CD1c-positive myeloid dendritic cell (primary cell): ENCODE results near the gene GRAMD2B.
"Not testable (repeated sequence)": the region's sequence is repeated elsewhere in the genome, so short reads cannot be mapped to it uniquely, and the experiment has no call there.

Source experiments
- DNase-seq: peaks from one replicate; pipeline ENCODE4 v3.0.0-alpha.2; 2016; ENCODE audit errors: extremely low spot score

GRAMD2B gene

DNA sequence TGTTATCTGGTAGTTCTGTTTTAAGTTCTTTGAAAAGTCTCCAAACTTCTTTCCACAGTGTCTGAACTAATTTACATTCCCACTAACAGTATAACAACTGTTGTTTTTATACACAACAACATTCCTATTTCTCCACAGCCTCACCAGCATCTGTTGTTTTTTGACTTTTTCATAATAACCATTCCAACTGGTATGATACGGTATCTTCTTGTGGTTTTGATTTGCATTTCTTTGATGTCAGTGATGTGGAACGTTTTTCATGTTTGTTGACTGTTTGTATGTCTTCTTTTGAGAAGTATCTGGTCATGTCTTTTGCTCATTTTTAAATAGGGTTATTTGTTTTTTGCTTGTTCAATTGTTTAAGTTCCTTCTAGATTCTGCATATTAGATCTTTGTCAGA, 12.6 kb upstream of the GRAMD2B start:
- DNase-seq: no peak

DNA sequence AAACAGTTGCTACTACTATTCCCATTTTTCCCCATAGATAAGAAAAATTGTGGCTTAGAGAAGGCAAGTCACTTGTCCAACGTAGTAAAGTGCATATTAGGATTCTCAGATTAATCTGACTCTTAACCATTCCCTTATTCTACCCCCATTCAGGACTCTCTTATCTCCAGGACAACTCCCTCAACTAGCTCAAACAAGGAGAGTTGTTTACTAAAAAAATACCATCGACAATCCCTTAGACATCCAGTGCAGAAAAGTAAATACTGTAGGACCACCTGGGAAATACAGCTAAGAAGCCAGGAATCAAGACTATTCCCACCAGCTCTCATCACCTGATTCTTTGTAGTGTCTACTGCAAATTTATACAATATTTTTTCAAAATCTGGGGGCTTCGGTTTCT, 9.4 kb upstream of the GRAMD2B start:
- DNase-seq: no peak

DNA sequence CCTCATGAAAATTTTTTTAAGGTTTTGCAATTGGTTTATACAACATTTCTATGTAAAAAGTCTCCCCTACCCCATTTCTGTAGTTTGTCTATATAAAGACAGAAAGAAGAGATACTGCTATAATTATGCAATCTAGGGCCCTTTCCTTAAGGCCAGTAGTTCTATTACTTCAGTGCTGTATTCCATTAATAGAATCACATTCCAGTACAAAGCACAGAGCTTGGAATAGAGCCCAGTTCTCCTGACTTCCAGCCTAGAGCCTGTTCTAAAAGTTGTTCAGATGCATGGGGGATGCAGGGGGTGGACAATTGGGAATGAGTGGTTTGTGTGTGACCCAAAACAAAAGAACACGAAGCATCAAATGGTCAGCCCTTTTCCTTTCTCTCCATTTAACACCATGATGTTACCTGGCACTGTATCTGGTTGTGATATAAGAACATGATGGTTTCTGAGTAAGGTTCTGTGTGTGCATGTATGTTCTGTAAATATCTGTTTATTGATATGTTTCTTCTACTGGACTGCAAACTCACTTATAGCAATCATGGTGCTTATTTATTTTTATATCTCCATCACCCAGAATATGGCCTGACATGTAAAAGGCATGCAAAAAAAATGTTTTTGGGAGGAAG, 8.2 kb upstream of the GRAMD2B start:
- no peak for DNase-seq

DNA sequence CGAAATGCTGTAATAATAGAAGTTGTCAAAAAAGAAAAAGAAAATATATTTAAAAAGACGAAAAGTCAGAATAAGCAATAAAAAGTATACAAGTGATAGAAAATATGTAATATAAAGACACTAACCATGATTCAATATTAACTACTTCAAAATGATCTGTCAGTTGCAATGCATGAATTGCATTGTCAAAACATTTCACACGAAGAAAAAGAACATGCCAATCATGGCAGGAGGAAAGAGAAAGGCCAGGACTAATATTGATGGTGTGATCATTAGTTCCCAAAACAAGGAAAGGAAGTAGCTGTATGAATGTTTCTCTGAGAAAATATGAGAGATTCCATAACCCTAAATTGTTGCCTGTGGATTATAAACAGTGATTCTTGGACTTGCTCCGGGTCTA, 7.4 kb upstream of the GRAMD2B start:
- no peak for DNase-seq

DNA sequence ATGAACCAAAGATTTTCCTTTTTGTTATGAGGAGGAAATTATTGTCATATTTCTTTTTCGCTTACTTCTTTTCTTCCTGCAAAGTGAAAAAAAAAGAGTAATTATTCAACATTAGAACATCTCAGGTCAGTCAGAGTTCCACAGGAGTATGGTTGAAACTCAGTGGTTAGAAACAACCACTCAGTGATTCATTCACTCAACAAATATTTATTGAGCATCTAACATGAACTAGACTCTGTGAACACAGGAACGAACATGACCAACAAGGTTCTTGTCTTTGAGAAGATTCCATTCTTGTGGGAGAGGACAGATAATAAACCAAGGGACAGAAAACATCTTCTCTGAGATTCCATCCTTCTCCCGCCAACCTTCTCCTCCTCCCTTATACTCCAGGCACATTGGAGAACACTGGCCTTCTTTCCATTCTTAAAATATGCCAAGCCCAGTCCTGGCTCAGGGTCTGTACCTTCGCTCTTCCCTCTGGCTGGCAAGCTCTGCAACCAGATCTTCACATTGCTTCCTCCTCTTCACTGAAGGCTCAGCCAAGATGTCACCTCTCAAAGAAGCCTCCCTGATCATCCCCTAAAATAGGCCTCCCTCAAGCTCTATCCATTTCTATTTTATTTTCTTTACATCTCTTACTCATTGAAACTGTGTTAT, 6.8 kb upstream of the GRAMD2B start:
- no peak for DNase-seq

DNA sequence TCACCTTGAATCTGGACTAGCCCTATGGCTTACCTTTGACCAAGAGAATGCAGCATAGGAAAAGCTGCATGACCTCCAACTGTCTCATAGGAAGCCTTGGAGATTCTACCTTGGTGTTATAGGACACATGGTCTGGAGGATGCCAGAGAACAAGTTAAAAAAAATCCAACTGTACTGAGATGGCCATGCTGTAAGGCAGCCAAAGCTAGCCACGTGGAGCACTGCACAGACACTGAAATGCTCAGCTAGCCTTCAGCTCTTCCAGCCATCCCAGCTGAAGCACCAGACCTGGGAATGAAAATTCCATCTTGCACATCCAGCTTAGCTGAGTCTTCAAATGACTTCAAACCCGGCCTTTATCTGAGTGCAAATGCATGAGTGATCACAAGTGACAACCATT, 6.0 kb upstream of the GRAMD2B start:
- DNase-seq: no peak

DNA sequence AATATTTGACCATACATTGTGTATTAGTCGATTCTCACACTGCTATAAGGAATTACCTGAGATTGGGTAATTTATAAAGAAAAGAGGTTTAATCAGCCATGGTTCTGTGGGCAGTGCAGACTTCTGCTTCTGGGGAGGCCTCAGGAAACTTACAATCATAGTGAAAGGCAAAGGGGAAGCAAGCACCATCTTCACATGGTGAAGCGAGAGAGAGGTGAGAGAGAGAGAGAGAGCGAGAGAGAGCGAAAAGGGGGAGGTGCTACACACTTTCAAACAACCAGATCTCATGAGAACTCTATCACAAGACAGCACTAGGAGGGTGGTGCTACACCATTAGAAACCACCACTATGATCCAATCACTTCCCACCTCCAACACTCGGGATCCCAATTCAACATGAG, 4.1 kb upstream of the GRAMD2B start:
- peak; percentile 24 for DNase-seq

DNA sequence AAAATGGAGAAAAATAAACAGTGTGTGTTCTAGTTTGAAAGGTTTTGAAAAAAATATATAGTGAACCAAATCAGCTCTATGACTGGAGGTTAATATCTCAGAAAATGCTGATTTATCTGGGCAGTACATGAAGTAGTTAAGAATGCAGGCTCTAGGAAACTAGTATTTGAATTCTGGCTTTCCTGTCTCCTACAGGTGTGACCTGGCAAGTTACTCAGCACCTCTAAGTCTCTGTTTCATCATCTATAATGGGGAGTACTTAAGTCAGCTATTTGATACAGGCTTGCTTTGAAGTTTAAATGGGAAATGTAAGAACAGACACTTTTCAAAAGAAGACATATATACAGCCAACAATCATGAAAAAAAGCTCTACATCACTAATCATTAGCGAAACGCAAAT, 5.2 kb downstream of the GRAMD2B start:
- DNase-seq: no peak

DNA sequence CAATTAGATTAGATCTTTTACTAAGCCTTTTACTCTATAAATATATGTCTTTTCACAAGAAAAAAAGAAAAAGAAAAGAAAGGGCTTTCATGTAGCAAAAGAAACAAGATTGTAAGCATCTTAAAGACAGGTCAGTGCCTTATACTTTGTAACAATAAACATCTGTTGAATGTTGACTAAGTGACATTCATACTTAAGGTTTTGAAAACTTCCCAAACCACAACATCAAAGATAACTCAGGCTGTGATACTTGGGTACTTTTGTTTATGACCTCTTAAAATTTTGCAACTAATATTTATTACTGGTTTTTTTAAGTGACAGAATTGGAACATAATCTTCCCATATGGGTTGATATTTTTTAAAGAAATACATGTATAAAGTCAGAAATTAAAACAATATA, 7.4 kb downstream of the GRAMD2B start:
- no peak for DNase-seq

DNA sequence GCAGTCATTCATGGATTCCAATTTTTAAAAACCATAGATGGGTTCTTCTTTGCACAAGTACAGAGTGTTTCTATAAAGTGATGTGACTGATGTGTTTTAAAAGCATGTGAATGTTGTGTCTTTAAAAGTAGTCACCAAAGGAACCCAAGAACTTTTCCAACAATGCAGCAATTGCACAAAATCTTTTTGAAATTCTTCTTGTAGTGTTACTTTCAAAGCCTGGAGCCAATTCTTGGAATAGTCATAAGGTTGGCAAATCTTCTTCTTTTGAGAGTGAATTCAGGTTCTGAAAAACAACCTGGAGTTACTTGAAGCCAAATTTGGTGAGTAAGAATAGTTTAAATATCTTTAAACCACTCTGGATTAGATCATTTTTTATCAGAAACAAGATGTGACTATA, 10.5 kb downstream of the GRAMD2B start:
- DNase-seq: no peak

DNA sequence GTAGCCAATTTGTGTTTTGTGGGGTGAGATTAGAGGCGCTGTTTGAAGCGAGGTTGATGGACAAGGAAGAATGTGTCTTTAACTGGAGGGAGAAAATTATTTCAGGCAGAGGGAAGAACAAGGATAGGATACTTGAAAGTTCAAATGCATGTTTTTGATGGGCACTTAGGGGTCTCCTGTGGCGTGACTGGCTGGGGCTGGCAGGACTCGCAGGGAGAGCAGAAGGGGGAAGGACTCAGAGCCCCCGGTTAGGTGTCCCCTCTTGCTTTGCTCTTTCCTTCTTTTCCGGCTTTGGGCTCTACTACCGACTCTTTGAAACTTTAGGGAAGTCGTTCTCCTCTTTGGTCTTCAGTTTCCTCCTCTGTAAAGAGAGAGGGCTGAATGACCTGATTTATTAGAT, 12.1 kb downstream of the GRAMD2B start:
- no peak for DNase-seq

DNA sequence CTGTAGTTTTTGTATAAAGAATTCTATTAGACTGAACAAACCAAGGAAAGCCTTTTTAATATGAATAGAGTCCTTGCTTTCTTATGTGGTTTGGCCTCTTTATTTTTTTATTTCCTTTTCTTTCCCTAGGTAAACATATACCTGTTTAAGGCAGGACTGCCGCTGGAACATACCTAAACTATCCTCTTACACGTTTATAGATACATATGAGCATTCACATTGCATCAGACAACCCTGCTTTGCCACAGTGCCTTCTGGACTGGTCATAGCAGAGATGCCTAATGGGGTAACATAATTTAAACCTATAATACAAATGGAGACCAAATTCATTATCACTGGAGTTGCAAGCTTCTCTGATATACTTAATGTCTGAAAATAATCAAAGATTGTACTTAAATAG, 12.5 kb downstream of the GRAMD2B start:
- no peak for DNase-seq

DNA sequence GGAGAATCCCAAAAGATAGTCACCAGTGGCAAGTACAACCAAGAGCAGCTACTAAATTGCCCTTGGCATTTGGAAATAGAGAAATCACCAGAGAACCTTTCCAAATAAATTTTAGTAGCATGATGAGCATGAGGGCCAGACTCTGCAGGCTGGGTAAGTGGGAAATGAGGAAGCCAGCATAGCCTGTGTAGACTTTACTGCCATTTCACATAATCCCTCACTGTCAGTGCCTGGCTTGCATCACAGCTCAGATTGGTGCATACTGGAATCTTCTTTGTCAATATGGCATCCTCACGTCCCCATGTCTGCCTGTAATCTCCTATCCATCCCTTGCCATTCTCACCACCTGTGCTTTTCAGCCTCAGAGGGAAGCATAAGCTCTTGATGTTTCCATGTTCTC, 14.5 kb downstream of the GRAMD2B start:
- DNase-seq: no peak

DNA sequence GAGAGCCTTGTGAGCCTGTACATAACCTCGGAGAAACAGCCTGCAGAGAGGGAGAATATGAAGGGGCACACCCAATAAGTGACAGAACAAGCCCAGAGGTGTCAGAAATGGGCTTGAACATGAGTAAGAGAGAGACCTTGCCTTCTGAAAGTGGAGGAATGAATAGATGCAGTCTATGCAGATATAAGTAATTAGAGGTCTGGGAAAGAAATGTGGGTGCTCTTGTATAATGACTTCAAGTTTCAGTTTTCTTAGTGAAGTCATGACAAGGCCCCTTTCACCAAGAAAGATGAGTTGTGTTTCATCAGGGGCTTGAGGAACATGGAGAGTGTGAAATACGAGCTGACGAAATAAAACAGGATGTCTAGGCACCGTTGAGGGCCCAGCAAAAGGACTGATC, 15.1 kb downstream of the GRAMD2B start:
- no peak for DNase-seq

DNA sequence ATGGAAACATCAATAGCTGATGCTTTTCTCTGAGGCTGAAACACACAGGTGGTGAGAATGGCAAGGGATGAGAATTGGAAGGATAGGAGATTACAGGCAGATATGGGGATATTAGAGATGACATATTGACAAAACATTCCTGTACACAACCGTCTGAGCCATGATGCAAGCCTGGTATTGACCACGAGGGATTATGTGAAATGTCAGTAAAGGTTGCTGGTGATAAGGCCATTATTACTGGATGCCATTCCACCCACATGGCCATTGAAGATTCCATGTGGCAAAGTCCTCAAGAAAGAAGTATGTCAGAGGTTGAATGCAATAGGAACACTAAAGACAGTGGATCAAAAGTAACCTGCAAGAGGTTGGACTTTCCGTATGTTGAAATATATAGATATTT, 15.7 kb downstream of the GRAMD2B start:
- DNase-seq: no peak

DNA sequence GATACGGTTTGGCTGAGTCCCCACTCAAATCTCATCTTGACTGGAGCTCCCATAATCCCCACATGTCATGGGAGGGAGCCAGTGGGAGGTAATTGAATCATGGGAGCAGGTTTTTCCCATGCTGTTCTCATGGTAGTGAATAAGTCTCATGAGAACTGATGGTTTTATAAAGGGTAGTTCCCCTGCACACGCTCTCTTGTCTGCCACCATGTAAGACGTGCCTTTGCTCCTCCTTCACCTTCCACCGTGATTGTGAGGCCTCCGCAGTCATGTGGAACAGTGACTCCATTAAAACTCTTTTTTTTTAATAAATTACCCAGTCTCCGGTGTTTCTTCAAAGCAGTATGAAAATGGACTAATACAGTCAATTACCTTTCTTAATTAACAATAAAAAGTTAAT, 16.5 kb downstream of the GRAMD2B start:
- not testable (repeated sequence) for DNase-seq

DNA sequence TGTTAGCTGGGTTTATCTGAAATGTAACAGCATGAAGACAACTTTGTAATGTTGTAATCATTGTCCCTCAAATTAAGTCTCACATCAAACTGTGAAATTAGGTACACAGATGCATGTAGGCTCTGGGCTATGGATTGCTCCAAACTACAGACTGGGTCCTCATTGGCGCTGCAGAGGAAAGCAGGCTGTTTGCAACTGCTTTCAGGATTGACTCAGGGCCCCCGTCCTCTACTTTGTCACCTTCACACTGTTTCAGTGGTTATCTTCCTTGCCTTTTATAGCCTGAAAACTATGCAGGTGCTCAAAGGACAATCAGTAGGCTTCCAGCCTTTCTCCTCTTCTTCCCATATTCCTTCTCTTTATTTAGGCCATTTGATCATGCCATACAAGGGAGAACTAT, 18.0 kb downstream of the GRAMD2B start:
- DNase-seq: no peak

DNA sequence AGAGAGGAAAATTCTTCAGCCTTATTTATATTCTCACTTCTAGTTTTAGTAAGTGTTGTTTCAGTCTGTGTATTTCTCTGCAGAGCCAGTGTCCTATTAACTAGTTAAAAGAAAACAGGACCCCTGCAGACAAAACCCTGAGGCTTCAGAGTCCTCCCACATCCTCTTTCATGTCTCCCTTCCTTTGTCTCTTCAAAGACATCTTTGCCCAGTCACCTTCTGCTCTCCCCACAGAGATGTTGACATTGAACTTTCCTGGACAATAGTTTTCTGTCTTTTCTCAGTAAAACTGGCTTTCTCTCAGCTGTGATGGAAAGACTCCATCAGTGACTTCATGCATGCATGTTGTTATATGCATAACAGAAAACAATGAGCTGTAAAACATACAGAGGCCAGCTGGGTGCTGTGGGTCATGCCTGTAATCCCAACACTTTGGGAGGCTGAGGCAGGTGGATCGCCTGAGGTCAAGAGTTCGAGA, 20.2 kb downstream of the GRAMD2B start:
- DNase-seq: no peak

DNA sequence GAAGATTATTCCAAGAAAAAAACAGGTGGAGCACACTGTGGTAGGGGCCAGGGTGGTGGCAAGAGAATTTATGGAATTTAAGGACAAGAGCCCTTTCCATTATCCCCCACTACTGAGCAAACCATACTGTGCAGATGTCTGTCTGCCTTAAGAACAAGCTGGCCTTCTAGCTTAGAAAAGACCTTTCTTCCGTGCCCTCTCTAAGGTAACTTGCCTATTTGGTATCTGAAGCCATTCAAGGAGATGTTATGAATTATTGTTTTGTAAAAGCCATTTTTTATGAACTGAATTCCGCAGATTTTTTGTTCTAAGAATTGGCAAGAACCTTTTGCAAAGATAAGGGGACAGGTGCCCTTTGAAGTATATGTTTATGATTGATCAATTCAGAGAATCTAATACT, 20.9 kb downstream of the GRAMD2B start:
- no peak for DNase-seq

DNA sequence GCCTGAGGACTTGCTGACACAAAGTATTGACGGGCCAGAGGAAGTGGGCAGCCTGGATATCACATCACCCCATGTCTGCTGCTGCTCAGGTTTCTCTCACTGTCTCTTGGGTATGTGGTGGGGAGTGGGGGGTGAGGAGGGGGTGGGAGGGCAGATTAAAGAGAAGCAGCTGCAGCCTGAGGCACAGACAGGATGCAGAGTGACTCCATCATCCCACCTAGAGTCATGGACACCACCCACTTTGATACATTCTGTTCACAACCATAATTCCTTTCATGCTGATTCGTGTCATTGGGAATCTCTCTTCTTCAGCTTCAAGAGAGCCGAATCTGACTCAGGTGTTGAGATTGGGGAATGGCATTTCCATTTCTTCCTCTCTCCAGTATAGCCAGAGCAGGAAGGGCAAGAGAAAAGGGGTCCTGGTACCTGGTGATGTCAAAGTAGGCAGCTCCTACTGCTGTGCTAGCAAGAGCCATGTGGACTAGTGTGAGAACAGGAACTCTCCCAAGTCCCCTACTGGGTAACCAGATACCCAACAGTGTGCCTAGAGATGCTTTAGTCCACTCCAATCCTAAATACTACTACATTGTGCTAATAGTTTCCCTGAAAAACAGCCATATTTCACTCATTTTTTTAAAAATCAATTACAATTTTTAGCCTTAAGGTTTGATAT, 22.4 kb downstream of the GRAMD2B start:
- no peak for DNase-seq

DNA sequence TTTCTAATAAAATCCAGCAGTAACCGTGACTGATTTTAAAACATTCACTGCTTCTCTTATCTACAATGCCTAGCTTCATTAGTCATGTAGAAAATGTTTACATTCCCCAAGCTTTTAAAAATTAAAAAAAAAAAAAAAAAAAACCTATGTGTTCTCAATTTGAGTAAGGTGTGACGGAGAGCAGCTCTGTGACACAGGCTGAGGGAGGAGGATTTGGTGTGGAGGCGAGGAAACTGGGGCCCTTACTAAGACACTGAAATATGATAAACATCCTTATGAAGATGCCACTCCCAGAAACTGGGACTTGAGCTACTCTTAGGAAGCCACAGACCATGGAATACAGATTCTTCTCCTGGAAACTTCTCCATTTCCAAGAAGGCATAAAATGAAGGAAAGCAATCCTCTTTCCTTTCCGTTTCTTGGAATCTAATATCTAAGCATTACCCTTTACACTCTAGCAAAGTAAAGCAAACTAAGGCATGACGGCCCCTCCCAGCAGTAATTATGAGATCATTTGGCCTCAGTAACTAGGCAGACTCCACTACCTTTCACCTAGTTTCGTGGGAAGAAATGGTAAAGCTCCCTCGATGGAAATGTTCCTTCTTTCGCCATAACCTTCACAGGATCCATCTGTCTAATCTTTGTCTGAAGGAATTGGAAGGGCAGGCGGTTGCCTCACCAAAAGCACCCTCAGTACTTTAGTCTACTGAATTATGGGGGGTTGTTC, 23.5 kb downstream of the GRAMD2B start:
- no peak for DNase-seq

DNA sequence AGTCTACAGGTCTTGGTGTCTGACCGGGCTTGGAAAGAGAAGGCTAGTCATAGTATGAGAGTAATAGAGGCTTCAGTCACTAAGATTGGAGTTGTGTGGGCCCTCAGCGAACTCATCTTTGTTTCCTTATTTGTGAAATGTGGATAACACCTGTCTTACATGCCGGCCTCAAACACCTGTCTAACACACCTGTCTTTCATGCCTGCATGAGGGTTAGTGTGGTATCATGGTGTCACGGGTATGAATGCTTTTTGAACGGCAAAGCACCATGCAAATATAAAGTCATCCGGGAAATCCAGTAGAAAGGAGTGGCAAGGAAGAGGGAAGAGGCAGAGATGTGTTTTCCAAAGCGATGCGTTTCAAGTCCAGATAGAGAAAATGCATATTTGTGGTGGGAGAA, 25.5 kb downstream of the GRAMD2B start:
- DNase-seq: no peak
